Left hindlimb (tissue), 1 donor: ENCODE measurements around the gene GCN1.
"Not testable (repeated sequence)": the region's sequence is repeated elsewhere in the genome, so short reads cannot be mapped to it uniquely, and the experiment has no call there.

ENCODE experiments used
- DNase-seq: peaks from one replicate; pipeline ENCODE4 v3.0.0-alpha.2; 2018

GCN1 gene

GRCh38 chr12:120228291-120229070 is 34.0 kb upstream of the GCN1 start:
- peak; percentile 87 for DNase-seq

GRCh38 chr12:120228041-120228290 is 33.5 kb upstream of the GCN1 start:
- DNase-seq, result no peak

- no peak for DNase-seq
Observed at GRCh38 chr12:120227233-120228040, 32.9 kb upstream of the GCN1 start.

- no peak for DNase-seq
Observed at GRCh38 chr12:120225852-120226640, 31.5 kb upstream of the GCN1 start.

- DNase-seq, result no peak
Observed at GRCh38 chr12:120225200-120225558, 30.7 kb upstream of the GCN1 start.

- DNase-seq, result no peak
Observed at GRCh38 chr12:120224304-120225199, 30.0 kb upstream of the GCN1 start.

GRCh38 chr12:120223458-120224303 is 29.2 kb upstream of the GCN1 start:
- no peak for DNase-seq

GRCh38 chr12:120222288-120222832 is 27.8 kb upstream of the GCN1 start:
- no peak for DNase-seq

GRCh38 chr12:120221576-120221900 is 27.0 kb upstream of the GCN1 start:
- DNase-seq, result no peak

- DNase-seq, result no peak
Observed at GRCh38 chr12:120220838-120221575, 26.5 kb upstream of the GCN1 start.

GRCh38 chr12:120218680-120219606 is 24.4 kb upstream of the GCN1 start:
- no peak for DNase-seq

GRCh38 chr12:120216742-120217605 is 22.5 kb upstream of the GCN1 start:
- DNase-seq, result no peak

- DNase-seq, result no peak
Observed at GRCh38 chr12:120215766-120216735, 21.5 kb upstream of the GCN1 start.

GRCh38 chr12:120215357-120215735 is 20.8 kb upstream of the GCN1 start:
- DNase-seq, result no peak

- no peak for DNase-seq
Observed at GRCh38 chr12:120214626-120215356, 20.3 kb upstream of the GCN1 start.

- no peak for DNase-seq
Observed at GRCh38 chr12:120213758-120214157, 19.2 kb upstream of the GCN1 start.

GRCh38 chr12:120213182-120213581 is 18.7 kb upstream of the GCN1 start:
- not testable (repeated sequence) for DNase-seq
